Smooth muscle cell (in vitro differentiated cells): ENCODE results near the gene HMOX2. TPM values are rescaled to one million over a fixed set of nuclear protein-coding genes. Genes with fewer than 3 reads are reported as not detected.

ENCODE experiments used
- DNase-seq: peaks from one replicate; lab custom pipeline; 2025; ENCODE audit not compliant: unreplicated experiment; lab: John Stamatoyannopoulos, UW
- H2AFZ ChIP-seq: fragments of 200-600 bp; sonication (generic); 2 replicates; pipeline ENCODE4 v1.6.0; 2016; ENCODE audit warnings: antibody characterized with exemption, low read depth, mild to moderate bottlenecking
- H3F3A ChIP-seq: fragments of 200-600 bp; sonication (generic); 2 replicates; pipeline ENCODE4 v1.6.0; 2017; ENCODE audit warnings: antibody characterized with exemption, low read depth
- H3K27ac ChIP-seq: fragments of 200-600 bp; sonication (generic); 2 replicates; pipeline ENCODE4 v1.5.1; 2016; ENCODE audit warnings: low read depth, mild to moderate bottlenecking
- H3K27me3 ChIP-seq: fragments of 200-600 bp; sonication (generic); 2 replicates; pipeline ENCODE4 v1.6.1; 2016; ENCODE audit warnings: low read depth, mild to moderate bottlenecking
- H3K36me3 ChIP-seq: fragments of 200-600 bp; sonication (generic); 2 replicates; pipeline ENCODE4 v1.5.1; 2016; ENCODE audit warnings: low read depth
- H3K4me1 ChIP-seq: fragments of 200-600 bp; sonication (generic); 2 replicates; pipeline ENCODE4 v1.5.1; 2016; ENCODE audit warnings: low read depth
- H3K4me2 ChIP-seq: fragments of 200-600 bp; sonication (generic); 2 replicates; pipeline ENCODE4 v1.6.0; 2016; ENCODE audit warnings: mild to moderate bottlenecking
- H3K4me3 ChIP-seq: fragments of 200-600 bp; sonication (generic); 2 replicates; pipeline ENCODE4 v1.5.1; 2016; ENCODE audit warnings: mild to moderate bottlenecking
- H3K79me2 ChIP-seq: fragments of 200-600 bp; sonication (generic); 2 replicates; pipeline ENCODE4 v1.6.0; 2016; ENCODE audit warnings: low read depth, mild to moderate bottlenecking
- H3K9ac ChIP-seq: fragments of 200-600 bp; sonication (generic); 2 replicates; pipeline ENCODE4 v1.6.0; 2016; ENCODE audit warnings: low read depth
- H3K9me3 ChIP-seq: fragments of 200-600 bp; sonication (generic); replicated peaks from 2 replicates; pipeline ENCODE4 v1.5.1; 2016; ENCODE audit warnings: low read depth
- H4K20me1 ChIP-seq: fragments of 200-600 bp; sonication (generic); 2 replicates; pipeline ENCODE4 v1.6.0; 2016; ENCODE audit warnings: low read depth
- CTCF ChIP-seq: fragments of 200-600 bp; sonication (generic); IDR thresholded peaks from 2 replicates; pipeline ENCODE4 v1.5.1; 2017; ENCODE audit warnings: borderline replicate concordance, mild to moderate bottlenecking, antibody characterized with exemption; ENCODE audit not compliant: insufficient read depth, poor library complexity, severe bottlenecking
- WGBS: methylation state at CpG from one replicate; pipeline ENCODE4 v1.1.7; 2016; ENCODE audit warnings: low lambda C conversion rate; 5-methylcytosine and 5-hydroxymethylcytosine counted together
- polyA plus RNA-seq: library from polyadenylated mRNA; unstranded; fragments of >200 nt; fragmentation: Nextera tagmentation; extraction: Ambion mirVana; gene quantifications from 2 replicates; pipeline ENCODE4 v1.2.1, GENCODE V29; 2016
- total RNA-seq: library from RNA; depleted of rRNA; stranded (reverse); fragments of >200 nt; gene quantifications from 2 replicates; pipeline ENCODE4 v1.2.3, GENCODE V29; 2014

The HMOX2 gene
- total and polyA plus RNA-seq, 2 experiments from 2014 or later, result 35.3 to 54.2 TPM

- Histone ChIP-seq H3F3A (no peaks in the 10 kb centered on the region), H3K4me1 (no peaks in the 10 kb centered on the region), H3K27ac (no peak overlapping the region), H3K4me2 (no peak overlapping the region), H2AFZ (no peak overlapping the region), H3K4me3 (no peak overlapping the region), H3K9ac (no peak overlapping the region), H3K79me2 (no peaks in the 10 kb centered on the region), H3K27me3 (no peaks in the 10 kb centered on the region), H3K36me3 (no peaks in the 10 kb centered on the region), H4K20me1 (peaks cover 30% of the 10 kb centered on the region), H3K9me3 (no peaks in the 10 kb centered on the region)
- no peak for TF ChIP-seq CTCF
- DNase-seq, result no peak
- WGBS, result 89% methylated on average over 9 of the region's 9 CpGs
Measured at GRCh38 chr16:4454623-4455022, 21.6 kb upstream of the HMOX2 start.

- Histone ChIP-seq H3K27me3 (no peaks in the 10 kb centered on the region), H3K36me3 (no peaks in the 10 kb centered on the region)
Measured at GRCh38 chr16:4455081-4455480, 21.1 kb upstream of the HMOX2 start.

GRCh38 chr16:4455951-4456350, 20.2 kb upstream of the HMOX2 start:
- H4K20me1 ChIP-seq, result peaks cover 30% of the 10 kb centered on the region
- H3K9me3 ChIP-seq, result no peaks in the 10 kb centered on the region
- H3F3A ChIP-seq, result no peaks in the 10 kb centered on the region
- no peak for DNase-seq
- H3K4me3 ChIP-seq, result no peak overlapping the region
- no peak for TF ChIP-seq CTCF
- H3K4me2 ChIP-seq, result no peak overlapping the region
- no peaks in the 10 kb centered on the region for H3K36me3 ChIP-seq
- no peaks in the 10 kb centered on the region for H3K79me2 ChIP-seq
- WGBS, result 95% methylated on average over 10 of the region's 10 CpGs
- H2AFZ ChIP-seq, result no peak overlapping the region
- H3K4me1 ChIP-seq, result no peaks in the 10 kb centered on the region
- H3K9ac ChIP-seq, result no peak overlapping the region
- H3K27ac ChIP-seq, result no peak overlapping the region
- no peaks in the 10 kb centered on the region for H3K27me3 ChIP-seq

More at GRCh38 chr16:4455081-4455480, 21.1 kb upstream of the HMOX2 start:
- Histone ChIP-seq H3K9ac (no peak overlapping the region), H3F3A (no peaks in the 10 kb centered on the region), H2AFZ (no peak overlapping the region), H4K20me1 (peaks cover 30% of the 10 kb centered on the region), H3K4me3 (no peak overlapping the region), H3K9me3 (no peaks in the 10 kb centered on the region), H3K4me1 (no peaks in the 10 kb centered on the region), H3K4me2 (no peak overlapping the region), H3K27ac (no peak overlapping the region), H3K79me2 (no peaks in the 10 kb centered on the region)
- no peak for DNase-seq
- TF ChIP-seq CTCF, result no peak
- WGBS, result 93% methylated on average over 14 of the region's 14 CpGs

GRCh38 chr16:4460936-4461249, 15.3 kb upstream of the HMOX2 start:
- Histone ChIP-seq H3K36me3 (no peaks in the 10 kb centered on the region), H3K27ac (no peak overlapping the region), H3K4me1 (no peaks in the 10 kb centered on the region), H3F3A (no peaks in the 10 kb centered on the region), H3K4me2 (no peak overlapping the region), H2AFZ (no peak overlapping the region), H3K27me3 (no peaks in the 10 kb centered on the region), H4K20me1 (peaks cover 7% of the 10 kb centered on the region), H3K4me3 (no peak overlapping the region), H3K79me2 (no peaks in the 10 kb centered on the region), H3K9me3 (no peaks in the 10 kb centered on the region), H3K9ac (no peak overlapping the region)
- 98% methylated on average over 5 of the region's 5 CpGs for WGBS
- no peak for TF ChIP-seq CTCF
- no peak for DNase-seq
